HepG2 (cell line): ENCODE data around the gene EZH1. TPM values are rescaled to one million over a fixed set of nuclear protein-coding genes. Genes with fewer than 3 reads are reported as not detected.

Experiments used
- ATAC-seq: fragments of 200-7000 bp; cut with Tn5 transposase; 3 replicates; pipeline ENCODE4 v1.9.1; 2020; ENCODE audit warnings: mild to moderate bottlenecking, moderate library complexity
- BruUV-seq: library from RNA; stranded (reverse); fragments of 400-500 nt; replicated peaks from 2 replicates; lab custom pipeline; 2021; lab: Mats Ljungman, UMichigan
- CTCF ChIA-PET: fragments of 300-600 bp; formaldehyde crosslinking; extraction: SDS; loops from one replicate; lab custom pipeline; 2021; ENCODE audit warnings: low total read pairs, inconsistent platforms, low intra/inter-chr PET ratio; lab: Yijun Ruan, JAX
- POLR2A ChIA-PET: fragments of 350-600 bp; sonication (Branson Sonifier 250); formaldehyde crosslinking; loops from one replicate; lab custom pipeline; 2020; ENCODE audit warnings: antibody characterized with exemption, inconsistent platforms; lab: Yijun Ruan, JAX
- DNase-seq: peaks from one replicate; pipeline ENCODE4 v3.0.0-alpha.2; 2015; ENCODE audit warnings: low spot score
- FAIRE-seq: peaks from 3 replicates; lab custom pipeline; 2011; peaks lifted over from hg19 to GRCh38; lab: Jason Lieb, UNC
- H2AFZ ChIP-seq: one replicate; pipeline ENCODE4 v1.6.1; 2011; ENCODE audit warnings: low read length, inconsistent platforms
- H3K27ac ChIP-seq: fragments of 300-600 bp; 3 replicates; pipeline ENCODE4 v1.8.0; 2011; ENCODE audit warnings: mixed run types, mild to moderate bottlenecking, mixed read lengths, low read length, inconsistent platforms; ENCODE audit not compliant: insufficient read depth; ENCODE audit errors: extremely low read length
- H3K27me3 ChIP-seq, 2 experiments: fragments of 200-600 bp in 1 of 2; 2 replicates in 1 of 2; 3 replicates in 1 of 2; pipeline versions ENCODE4 v1.6.0 to v1.8.0; 2011; ENCODE audit warnings: low read length in 2 of 2, mild to moderate bottlenecking in 2 of 2, moderate library complexity in 2 of 2, inconsistent platforms in 1 of 2; ENCODE audit not compliant: insufficient read depth in 2 of 2, control insufficient read depth in 1 of 2
- H3K36me3 ChIP-seq, 2 experiments: fragments of 200-600 bp in 1 of 2; replicated peaks in 1 of 2; 2 replicates in 1 of 2; 3 replicates in 1 of 2; pipeline versions ENCODE4 v1.5.1 to v1.8.0; 2011; ENCODE audit warnings: low read length in 2 of 2, inconsistent platforms in 1 of 2; ENCODE audit not compliant: insufficient read depth in 2 of 2, control insufficient read depth in 1 of 2
- H3K4me1 ChIP-seq: 2 replicates; pipeline ENCODE4 v1.5.1; 2012; ENCODE audit warnings: low read length, inconsistent platforms; ENCODE audit not compliant: insufficient read depth
- H3K4me2 ChIP-seq: 2 replicates; pipeline ENCODE4 v1.6.0; 2011; ENCODE audit warnings: low read depth, low read length, inconsistent platforms
- H3K4me3 ChIP-seq, 3 experiments: fragments of 200-600 bp in 1 of 3; sonication (generic), shearing (Covaris generic) in 1 of 3; replicated peaks in 1 of 3; 2 replicates each; pipeline ENCODE4 v1.5.1; 2011 to 2016; ENCODE audit warnings: low read length in 3 of 3, inconsistent platforms in 2 of 3, low read depth in 2 of 3, mild to moderate bottlenecking in 2 of 3, control low read depth in 1 of 3, mixed read lengths in 1 of 3; ENCODE audit not compliant: insufficient read depth in 1 of 3
- H3K79me2 ChIP-seq: one replicate; pipeline ENCODE4 v1.6.1; 2011; ENCODE audit warnings: low read length, inconsistent platforms; ENCODE audit not compliant: insufficient read depth
- H3K9ac ChIP-seq: 2 replicates; pipeline ENCODE4 v1.6.0; 2011; ENCODE audit warnings: mild to moderate bottlenecking, low read depth, low read length, inconsistent platforms; ENCODE audit not compliant: insufficient read depth
- H3K9me3 ChIP-seq: 2 replicates; pipeline ENCODE4 v1.5.1; 2012; ENCODE audit warnings: mild to moderate bottlenecking, low read length
- H4K20me1 ChIP-seq: 2 replicates; pipeline ENCODE4 v1.6.0; 2011; ENCODE audit warnings: inconsistent platforms, mild to moderate bottlenecking, low read length, moderate library complexity; ENCODE audit not compliant: insufficient read depth
- ATAD3A ChIP-seq: sonication (generic); formaldehyde crosslinking; IDR thresholded peaks from 2 replicates; pipeline ENCODE4 v1.4.0; 2020; ENCODE audit warnings: missing genetic modification reagents
- FOXC1 ChIP-seq: sonication (generic); formaldehyde crosslinking; IDR thresholded peaks from 2 replicates; pipeline ENCODE4 v1.8.0; 2022; ENCODE audit warnings: mild to moderate bottlenecking, missing genetic modification reagents, borderline replicate concordance
- HNRNPLL ChIP-seq: fragments of 200-400 bp; formaldehyde crosslinking; IDR thresholded peaks from 2 replicates; pipeline ENCODE4 v1.6.1; 2017; ENCODE audit warnings: mild to moderate bottlenecking, low read depth, low read length; ENCODE audit not compliant: poor library complexity, severe bottlenecking
- ZNF556 ChIP-seq: sonication (generic); formaldehyde crosslinking; IDR thresholded peaks from 2 replicates; pipeline ENCODE4 v1.4.0; 2020; ENCODE audit warnings: mild to moderate bottlenecking, missing genetic modification reagents, borderline replicate concordance
- WGBS: methylation state at CpG from one replicate; pipeline ENCODE4 v1.1.6; 2017; ENCODE audit warnings: low lambda C conversion rate; 5-methylcytosine and 5-hydroxymethylcytosine counted together
- in situ Hi-C: cut with HindIII; loops from 2 replicates; pipeline ENCODE4 v1.10.0; 2017; ENCODE audit warnings: low pct_unique_long_range_greater_than_20kb; ENCODE audit not compliant: extremely low pct_ligation_motif_present
- intact Hi-C: fragments of 100-400 bp; cut with micrococcal nuclease; formaldehyde crosslinking; loops from one replicate; pipeline ENCODE4 v1.10.0; 2022; ENCODE audit not compliant: unreplicated experiment
- polyA plus RNA-seq, 8 experiments: library from polyadenylated mRNA; depleted of rRNA in 3 of 8; stranded (reverse) in 7 of 8; unstranded in 1 of 8; fragments of >200 nt; fragmentation: Illumina TruSeq in 4 of 8; extraction: Trizol in 4 of 8; gene quantifications; 2 replicates each; pipeline versions ENCODE4 v1.2.1 to v1.2.3, GENCODE V29; 2011 to 2016; ENCODE audit warnings: low read depth in 4 of 8, missing spikeins in 1 of 8, mixed read lengths in 1 of 8; ENCODE audit not compliant: insufficient read depth in 1 of 8
- total RNA-seq, 5 experiments: library from RNA; depleted of rRNA; stranded (reverse); fragments of >200 nt; fragmentation: Illumina TruSeq; extraction: Trizol; gene quantifications; 2 replicates each; pipeline ENCODE4 v1.2.3, GENCODE V29; 2016; ENCODE audit warnings: low read depth in 1 of 5
- TF ChIP-seq, protein P1 (sequence below): sonication (generic); formaldehyde crosslinking; IDR thresholded peaks from 2 replicates; pipeline ENCODE4 v1.5.0; 2020; ENCODE audit warnings: missing genetic modification reagents
- TF ChIP-seq, protein P2 (sequence below): sonication (generic); formaldehyde crosslinking; IDR thresholded peaks from 2 replicates; pipeline ENCODE4 v1.8.1; 2023; ENCODE audit warnings: mild to moderate bottlenecking, inconsistent platforms, moderate library complexity, missing genetic modification reagents, borderline replicate concordance
- TF ChIP-seq, protein P3 (sequence below): sonication (generic); formaldehyde crosslinking; IDR thresholded peaks from 2 replicates; pipeline ENCODE4 v1.5.1; 2020; ENCODE audit warnings: mild to moderate bottlenecking, missing genetic modification reagents, borderline replicate concordance
- TF ChIP-seq, protein P4 (sequence below): sonication (generic); formaldehyde crosslinking; IDR thresholded peaks from 2 replicates; pipeline ENCODE4 v1.4.0; 2020; ENCODE audit warnings: missing genetic modification reagents, borderline replicate concordance

EZH1 gene
- total and polyA plus RNA-seq, 2 of the 13 experiments (the other 11 are each of a cell fraction or from before 2014, with no cell fraction given) = 11.6 to 24.0 TPM

DNA sequence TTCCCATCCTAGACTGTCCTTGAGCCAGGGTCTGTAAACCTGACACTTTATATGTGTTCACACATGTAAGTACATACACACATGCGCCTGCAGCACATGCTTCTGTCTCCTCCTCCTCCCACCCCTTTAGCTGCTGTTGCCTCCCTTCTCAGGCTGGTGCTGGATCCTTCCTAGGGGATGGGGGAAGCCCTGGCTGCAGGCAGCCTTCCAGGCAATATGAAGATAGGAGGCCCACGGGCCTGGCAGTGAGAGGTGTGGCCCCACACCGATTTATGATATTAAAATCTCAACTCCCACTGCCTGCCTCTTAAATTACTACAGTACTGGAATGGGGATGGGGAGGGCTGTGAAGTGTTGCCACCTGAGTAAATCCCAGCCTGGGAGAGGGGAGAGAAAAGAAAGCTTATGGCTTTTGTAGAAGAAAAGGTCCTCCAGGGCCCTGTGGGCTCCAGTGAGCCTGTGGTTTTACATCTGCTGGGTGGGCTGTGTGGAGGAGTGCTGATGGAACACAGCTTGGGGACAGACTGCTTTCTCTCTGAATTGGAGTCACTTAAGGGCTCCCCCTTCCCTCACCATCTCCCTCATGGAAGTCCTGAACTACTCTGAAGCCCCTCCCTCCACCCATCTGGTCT is 34.6 kb upstream of the EZH1 start:
- 65% methylated on average over 3 of the region's 3 CpGs for WGBS
- H3K9ac ChIP-seq = peak overlapping the region; percentile 45
- peak; percentile 3; the same call in 1 of the 2 replicates for TF ChIP-seq ZNF556 (CRISPR knock-in tag)
- no peak for TF ChIP-seq HNRNPLL
- TF ChIP-seq, protein P1, sequence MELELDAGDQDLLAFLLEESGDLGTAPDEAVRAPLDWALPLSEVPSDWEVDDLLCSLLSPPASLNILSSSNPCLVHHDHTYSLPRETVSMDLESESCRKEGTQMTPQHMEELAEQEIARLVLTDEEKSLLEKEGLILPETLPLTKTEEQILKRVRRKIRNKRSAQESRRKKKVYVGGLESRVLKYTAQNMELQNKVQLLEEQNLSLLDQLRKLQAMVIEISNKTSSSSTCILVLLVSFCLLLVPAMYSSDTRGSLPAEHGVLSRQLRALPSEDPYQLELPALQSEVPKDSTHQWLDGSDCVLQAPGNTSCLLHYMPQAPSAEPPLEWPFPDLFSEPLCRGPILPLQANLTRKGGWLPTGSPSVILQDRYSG = 0 out of 2 replicates have a peak, but pooled peaks have one; percentile 42
- no peak for TF ChIP-seq FOXC1 (CRISPR knock-in tag)
- TF ChIP-seq, protein P2, sequence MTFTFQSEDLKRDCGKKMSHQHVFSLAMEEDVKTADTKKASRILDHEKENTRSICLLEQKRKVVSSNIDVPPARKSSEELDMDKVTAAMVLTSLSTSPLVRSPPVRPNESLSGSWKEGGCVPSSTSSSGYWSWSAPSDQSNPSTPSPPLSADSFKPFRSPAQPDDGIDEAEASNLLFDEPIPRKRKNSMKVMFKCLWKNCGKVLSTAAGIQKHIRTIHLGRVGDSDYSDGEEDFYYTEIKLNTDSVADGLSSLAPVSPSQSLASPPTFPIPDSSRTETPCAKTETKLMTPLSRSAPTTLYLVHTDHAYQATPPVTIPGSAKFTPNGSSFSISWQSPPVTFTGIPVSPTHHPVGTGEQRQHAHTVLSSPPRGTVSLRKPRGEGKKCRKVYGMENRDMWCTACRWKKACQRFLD (CRISPR knock-in tag) = no peak
- no peak for TF ChIP-seq ATAD3A (CRISPR knock-in tag)
- TF ChIP-seq, protein P3, sequence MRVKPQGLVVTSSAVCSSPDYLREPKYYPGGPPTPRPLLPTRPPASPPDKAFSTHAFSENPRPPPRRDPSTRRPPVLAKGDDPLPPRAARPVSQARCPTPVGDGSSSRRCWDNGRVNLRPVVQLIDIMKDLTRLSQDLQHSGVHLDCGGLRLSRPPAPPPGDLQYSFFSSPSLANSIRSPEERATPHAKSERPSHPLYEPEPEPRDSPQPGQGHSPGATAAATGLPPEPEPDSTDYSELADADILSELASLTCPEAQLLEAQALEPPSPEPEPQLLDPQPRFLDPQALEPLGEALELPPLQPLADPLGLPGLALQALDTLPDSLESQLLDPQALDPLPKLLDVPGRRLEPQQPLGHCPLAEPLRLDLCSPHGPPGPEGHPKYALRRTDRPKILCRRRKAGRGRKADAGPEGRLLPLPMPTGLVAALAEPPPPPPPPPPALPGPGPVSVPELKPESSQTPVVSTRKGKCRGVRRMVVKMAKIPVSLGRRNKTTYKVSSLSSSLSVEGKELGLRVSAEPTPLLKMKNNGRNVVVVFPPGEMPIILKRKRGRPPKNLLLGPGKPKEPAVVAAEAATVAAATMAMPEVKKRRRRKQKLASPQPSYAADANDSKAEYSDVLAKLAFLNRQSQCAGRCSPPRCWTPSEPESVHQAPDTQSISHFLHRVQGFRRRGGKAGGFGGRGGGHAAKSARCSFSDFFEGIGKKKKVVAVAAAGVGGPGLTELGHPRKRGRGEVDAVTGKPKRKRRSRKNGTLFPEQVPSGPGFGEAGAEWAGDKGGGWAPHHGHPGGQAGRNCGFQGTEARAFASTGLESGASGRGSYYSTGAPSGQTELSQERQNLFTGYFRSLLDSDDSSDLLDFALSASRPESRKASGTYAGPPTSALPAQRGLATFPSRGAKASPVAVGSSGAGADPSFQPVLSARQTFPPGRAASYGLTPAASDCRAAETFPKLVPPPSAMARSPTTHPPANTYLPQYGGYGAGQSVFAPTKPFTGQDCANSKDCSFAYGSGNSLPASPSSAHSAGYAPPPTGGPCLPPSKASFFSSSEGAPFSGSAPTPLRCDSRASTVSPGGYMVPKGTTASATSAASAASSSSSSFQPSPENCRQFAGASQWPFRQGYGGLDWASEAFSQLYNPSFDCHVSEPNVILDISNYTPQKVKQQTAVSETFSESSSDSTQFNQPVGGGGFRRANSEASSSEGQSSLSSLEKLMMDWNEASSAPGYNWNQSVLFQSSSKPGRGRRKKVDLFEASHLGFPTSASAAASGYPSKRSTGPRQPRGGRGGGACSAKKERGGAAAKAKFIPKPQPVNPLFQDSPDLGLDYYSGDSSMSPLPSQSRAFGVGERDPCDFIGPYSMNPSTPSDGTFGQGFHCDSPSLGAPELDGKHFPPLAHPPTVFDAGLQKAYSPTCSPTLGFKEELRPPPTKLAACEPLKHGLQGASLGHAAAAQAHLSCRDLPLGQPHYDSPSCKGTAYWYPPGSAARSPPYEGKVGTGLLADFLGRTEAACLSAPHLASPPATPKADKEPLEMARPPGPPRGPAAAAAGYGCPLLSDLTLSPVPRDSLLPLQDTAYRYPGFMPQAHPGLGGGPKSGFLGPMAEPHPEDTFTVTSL (CRISPR knock-in tag) = no peak
- TF ChIP-seq, protein P4, sequence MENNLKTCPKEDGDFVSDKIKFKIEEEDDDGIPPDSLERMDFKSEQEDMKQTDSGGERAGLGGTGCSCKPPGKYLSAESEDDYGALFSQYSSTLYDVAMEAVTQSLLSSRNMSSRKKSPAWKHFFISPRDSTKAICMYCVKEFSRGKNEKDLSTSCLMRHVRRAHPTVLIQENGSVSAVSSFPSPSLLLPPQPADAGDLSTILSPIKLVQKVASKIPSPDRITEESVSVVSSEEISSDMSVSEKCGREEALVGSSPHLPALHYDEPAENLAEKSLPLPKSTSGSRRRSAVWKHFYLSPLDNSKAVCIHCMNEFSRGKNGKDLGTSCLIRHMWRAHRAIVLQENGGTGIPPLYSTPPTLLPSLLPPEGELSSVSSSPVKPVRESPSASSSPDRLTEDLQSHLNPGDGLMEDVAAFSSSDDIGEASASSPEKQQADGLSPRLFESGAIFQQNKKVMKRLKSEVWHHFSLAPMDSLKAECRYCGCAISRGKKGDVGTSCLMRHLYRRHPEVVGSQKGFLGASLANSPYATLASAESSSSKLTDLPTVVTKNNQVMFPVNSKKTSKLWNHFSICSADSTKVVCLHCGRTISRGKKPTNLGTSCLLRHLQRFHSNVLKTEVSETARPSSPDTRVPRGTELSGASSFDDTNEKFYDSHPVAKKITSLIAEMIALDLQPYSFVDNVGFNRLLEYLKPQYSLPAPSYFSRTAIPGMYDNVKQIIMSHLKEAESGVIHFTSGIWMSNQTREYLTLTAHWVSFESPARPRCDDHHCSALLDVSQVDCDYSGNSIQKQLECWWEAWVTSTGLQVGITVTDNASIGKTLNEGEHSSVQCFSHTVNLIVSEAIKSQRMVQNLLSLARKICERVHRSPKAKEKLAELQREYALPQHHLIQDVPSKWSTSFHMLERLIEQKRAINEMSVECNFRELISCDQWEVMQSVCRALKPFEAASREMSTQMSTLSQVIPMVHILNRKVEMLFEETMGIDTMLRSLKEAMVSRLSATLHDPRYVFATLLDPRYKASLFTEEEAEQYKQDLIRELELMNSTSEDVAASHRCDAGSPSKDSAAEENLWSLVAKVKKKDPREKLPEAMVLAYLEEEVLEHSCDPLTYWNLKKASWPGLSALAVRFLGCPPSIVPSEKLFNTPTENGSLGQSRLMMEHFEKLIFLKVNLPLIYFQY (CRISPR knock-in tag) = no peak

More for the DNA sequence above, 34.6 kb upstream of the EZH1 start:
- ATAC-seq = peak; percentile 0; the same call in 1 of the 3 replicates
- Histone ChIP-seq H3K4me2 (peak overlapping the region; percentile 99), H3K4me3 (peak overlapping the region in 1 of 3 experiments; percentile 92; a peak in 1 of 6 replicates), H3K27me3 (no peaks in the 10 kb centered on the region; a peak in 1 of 5 replicates), H3K27ac (peak overlapping the region; percentile 98), H3K9me3 (no peaks in the 10 kb centered on the region), H4K20me1 (peaks cover 4% of the 10 kb centered on the region; the same call in 1 of the 2 replicates), H3K4me1 (peaks cover 71% of the 10 kb centered on the region), H3K79me2 (peaks cover 34% of the 10 kb centered on the region), H3K36me3 (peaks cover 15 to 33% of the 10 kb centered on the region in 2 experiments; a peak in 4 of 5 replicates), H2AFZ (no peak overlapping the region)
- intact Hi-C loops = no loop called here
- ChIA-PET CTCF (interaction anchor here (1.0 kb wide), 2 partner anchors 44 to 59 kb away, joined by 3 to 4 read pairs; partner anchors contain the start of gene BECN1), POLR2A (interaction anchor here (0.6 to 8.4 kb wide), 30 partner anchors 9 to 536 kb away, joined by 3 to 278 read pairs (median 6); partner anchors contain the start of genes BECN1, CNTD1, CNTNAP1 and COA3)
- in situ Hi-C loops = no loop called here
- BruUV-seq = no TSS peak
- DNase-seq = no peak
- FAIRE-seq = no peak
